K562 (cell line): ENCODE measurements around the gene HARS2. TPM values are rescaled to one million over a fixed set of nuclear protein-coding genes. Genes with fewer than 3 reads are reported as not detected.

Experiments
- ASH1L ChIP-seq: fragments of 450-650 bp; IDR thresholded peaks from 2 replicates; pipeline ENCODE4 v1.6.1; 2018; ENCODE audit warnings: borderline replicate concordance, mild to moderate bottlenecking, low read depth; ENCODE audit not compliant: partially characterized antibody
- CCNT2 ChIP-seq: IDR thresholded peaks from 2 replicates; pipeline ENCODE4 v1.6.1; 2011; ENCODE audit warnings: borderline replicate concordance, low read depth, mild to moderate bottlenecking, moderate library complexity, mixed read lengths, low read length; ENCODE audit not compliant: insufficient read length; ENCODE audit errors: extremely low read depth
- ELF1 ChIP-seq: fragments of 200-800 bp; sonication (Bioruptor generic); IDR thresholded peaks from 2 replicates; pipeline ENCODE4 v1.6.1; 2016; ENCODE audit warnings: missing genetic modification characterization, missing compliant biosample characterization
- ELF2 ChIP-seq: fragments of 250-450 bp; sonication (Bioruptor Pico); IDR thresholded peaks from 2 replicates; pipeline ENCODE4 v1.5.0; 2021; ENCODE audit warnings: mild to moderate bottlenecking
- KDM5B ChIP-seq: fragments of 200-600 bp; sonication (generic); IDR thresholded peaks from 2 replicates; pipeline ENCODE4 v1.6.1; 2012; ENCODE audit warnings: low read depth, mild to moderate bottlenecking, moderate library complexity, low read length, control low read depth, inconsistent platforms; ENCODE audit not compliant: insufficient replicate concordance
- MBD2 ChIP-seq: sonication (generic); IDR thresholded peaks from 2 replicates; pipeline ENCODE4 v1.6.1; 2016; ENCODE audit warnings: low read depth, borderline replicate concordance
- RCOR1 ChIP-seq, 2 experiments: IDR thresholded peaks; 2 replicates each; pipeline ENCODE4 v1.6.1; 2012; ENCODE audit warnings: low read depth in 2 of 2, low read length in 2 of 2, borderline replicate concordance in 1 of 2, improper control_type of control experiment in 1 of 2
- SIX5 ChIP-seq, 2 experiments: IDR thresholded peaks; 2 replicates each; pipeline ENCODE4 v1.6.1; 2011; ENCODE audit warnings: low read length in 2 of 2, borderline replicate concordance in 1 of 2, low read depth in 1 of 2, mild to moderate bottlenecking in 1 of 2, moderate library complexity in 1 of 2; ENCODE audit not compliant: insufficient read depth in 1 of 2
- SMAD1 ChIP-seq: fragments of 150-350 bp; IDR thresholded peaks from 2 replicates; pipeline ENCODE4 v1.6.1; 2014; ENCODE audit warnings: low read length, low read depth; ENCODE audit not compliant: partially characterized antibody
- SP2 ChIP-seq: IDR thresholded peaks from 2 replicates; pipeline ENCODE4 v1.6.1; 2011; ENCODE audit warnings: mild to moderate bottlenecking, low read depth, low read length, moderate library complexity; ENCODE audit not compliant: poor library complexity, severe bottlenecking; ENCODE audit errors: extremely low read depth
- SRF ChIP-seq, 2 experiments: fragments of 250-450, 450-650 bp in 1 of 2; sonication (Bioruptor Pico) in 1 of 2; sonication (generic) in 1 of 2; formaldehyde crosslinking; IDR thresholded peaks; 2 replicates each; pipeline versions ENCODE4 v1.5.0 to v1.5.1; 2020 to 2022; ENCODE audit warnings: mild to moderate bottlenecking in 1 of 2, missing genetic modification reagents in 1 of 2
- TBP ChIP-seq: optimal IDR thresholded peaks from 2 replicates; pipeline ENCODE3; 2011; ENCODE audit warnings: low read depth, low read length, improper control_type of control experiment
- TOE1 ChIP-seq, 2 experiments: fragments of 450-650 bp in 1 of 2; sonication (generic) in 1 of 2; formaldehyde crosslinking in 1 of 2; IDR thresholded peaks; 2 replicates each; pipeline versions ENCODE4 v1.7.1 to v1.8.0; 2016 to 2022; ENCODE audit warnings: borderline replicate concordance in 2 of 2, mild to moderate bottlenecking in 2 of 2, antibody characterized with exemption in 1 of 2, inconsistent platforms in 1 of 2, low read depth in 1 of 2, missing genetic modification reagents in 1 of 2, moderate library complexity in 1 of 2
- YY1 ChIP-seq, 3 experiments: IDR thresholded peaks; 2 replicates each; pipeline ENCODE4 v1.6.1; 2011; ENCODE audit warnings: low read length in 2 of 3, mild to moderate bottlenecking in 2 of 3, moderate library complexity in 2 of 3, borderline replicate concordance in 1 of 3, control low read depth in 1 of 3, low read depth in 1 of 3; ENCODE audit not compliant: insufficient read depth in 3 of 3, insufficient replicate concordance in 2 of 3, control insufficient read depth in 1 of 3, insufficient read length in 1 of 3; ENCODE audit errors: extremely low read depth in 1 of 3
- ZBTB7A ChIP-seq: IDR thresholded peaks from 2 replicates; pipeline ENCODE4 v1.6.1; 2011; ENCODE audit warnings: low read depth, mild to moderate bottlenecking, low read length, moderate library complexity, borderline replicate concordance; ENCODE audit not compliant: control insufficient read depth
- ZFP36 ChIP-seq: fragments of 150-350 bp; IDR thresholded peaks from 2 replicates; pipeline ENCODE4 v1.6.1; 2018; ENCODE audit warnings: low read length, low read depth; ENCODE audit not compliant: partially characterized antibody
- ZFX ChIP-seq: sonication (generic); formaldehyde crosslinking; IDR thresholded peaks from 2 replicates; pipeline ENCODE4 v1.8.0; 2022; ENCODE audit warnings: mild to moderate bottlenecking, missing genetic modification reagents, moderate library complexity
- polyA plus RNA-seq, 8 experiments: library from polyadenylated mRNA; depleted of rRNA in 4 of 8; stranded (reverse) in 5 of 8; unstranded in 3 of 8; fragments of >200 nt; fragmentation: Nextera tagmentation in 2 of 8; fragmentation: Illumina TruSeq in 1 of 8; extraction: Ambion mirVana in 2 of 8; extraction: Trizol in 1 of 8; gene quantifications; 2 replicates each; pipeline versions ENCODE4 v1.2.1 to v1.2.3, GENCODE V29; 2011 to 2014; ENCODE audit warnings: inconsistent platforms in 1 of 8, missing spikeins in 1 of 8
- total RNA-seq, 7 experiments: library from RNA; depleted of rRNA in 6 of 7; stranded (reverse); fragments of >200 nt in 6 of 7; fragmentation: Illumina TruSeq in 2 of 7; extraction: Trizol in 2 of 7; gene quantifications; 2 replicates each; pipeline versions ENCODE4 v1.2.1 to v1.2.3, GENCODE V29; 2011 to 2021; ENCODE audit warnings: low replicate concordance in 1 of 7
- TF ChIP-seq, protein P1 (sequence below): fragments of 450-650 bp; formaldehyde crosslinking; IDR thresholded peaks from 2 replicates; pipeline ENCODE4 v1.4.0; 2022; ENCODE audit warnings: missing genetic modification characterization
- TF ChIP-seq, protein P2 (sequence below): fragments of 450-650 bp; IDR thresholded peaks from 2 replicates; pipeline ENCODE4 v1.6.1; 2014; ENCODE audit warnings: low read depth, mild to moderate bottlenecking, moderate library complexity, borderline replicate concordance
- TF ChIP-seq, protein P3 (sequence below): fragments of 450-650 bp; IDR thresholded peaks from 2 replicates; pipeline ENCODE4 v1.6.1; 2016; ENCODE audit warnings: low read depth, mild to moderate bottlenecking, moderate library complexity

The HARS2 gene
- total and polyA plus RNA-seq, 9 of the 15 experiments (the other 6 are each of a cell fraction or from before 2014, with no cell fraction given): 8.5 to 41.6 (median 27.1) TPM

GRCh38 chr5:140700177-140701144 is 9.2 kb downstream of the HARS2 start, which contains the start of gene ZMAT2 (continued):
- TF ChIP-seq MBD2 (peak; percentile 97), SMAD1 (peak; percentile 84), RCOR1 (IDR thresholded peaks at IDR 0.05; ENCODE audit: borderline replicate concordance in 1 of 2, low read depth in 2 of 2, low read length in 2 of 2) (0 out of 4 replicates have a peak, but pooled peaks of 1 of the 2 experiments have one; percentile 10), ELF1 (tag) (peak; percentile 97), TOE1 (IDR thresholded peaks at IDR 0.05; ENCODE audit: borderline replicate concordance) (0 out of 2 replicates have a peak, but pooled peaks have one; percentile 21), TOE1 (CRISPR knock-in tag; IDR thresholded peaks at IDR 0.05; ENCODE audit: borderline replicate concordance, low read depth) (no peak), ZBTB7A (peak; percentile 37; the same call in 1 of the 2 replicates), ELF2 (CRISPR knock-in tag) (peak; percentile 100), ZFX (CRISPR knock-in tag) (peak; percentile 40), KDM5B (peak; percentile 79), SIX5 (IDR thresholded peaks at IDR 0.05; ENCODE audit: borderline replicate concordance in 1 of 2, insufficient read depth in 1 of 2, low read depth in 1 of 2, low read length in 2 of 2) (peak; percentile 43 to 49; a peak in 2 of 4 replicates), CCNT2 (no peak), YY1 (IDR thresholded peaks at IDR 0.05; ENCODE audit: borderline replicate concordance in 1 of 3, control insufficient read depth in 1 of 3, extremely low read depth in 1 of 3, insufficient read depth in 3 of 3, insufficient read length in 1 of 3, insufficient replicate concordance in 2 of 3, low read depth in 1 of 3, low read length in 2 of 3) (peak; percentile 78 to 97 (median 93)), SRF (CRISPR knock-in tag; IDR thresholded peaks at IDR 0.05) (peak in 1 of 2 experiments; percentile 63; a peak in 1 of 4 replicates), ASH1L (peak; percentile 65), ZFP36 (no peak), SP2 (peak; percentile 4), TBP (peak; percentile 92)
- TF ChIP-seq, protein P1, sequence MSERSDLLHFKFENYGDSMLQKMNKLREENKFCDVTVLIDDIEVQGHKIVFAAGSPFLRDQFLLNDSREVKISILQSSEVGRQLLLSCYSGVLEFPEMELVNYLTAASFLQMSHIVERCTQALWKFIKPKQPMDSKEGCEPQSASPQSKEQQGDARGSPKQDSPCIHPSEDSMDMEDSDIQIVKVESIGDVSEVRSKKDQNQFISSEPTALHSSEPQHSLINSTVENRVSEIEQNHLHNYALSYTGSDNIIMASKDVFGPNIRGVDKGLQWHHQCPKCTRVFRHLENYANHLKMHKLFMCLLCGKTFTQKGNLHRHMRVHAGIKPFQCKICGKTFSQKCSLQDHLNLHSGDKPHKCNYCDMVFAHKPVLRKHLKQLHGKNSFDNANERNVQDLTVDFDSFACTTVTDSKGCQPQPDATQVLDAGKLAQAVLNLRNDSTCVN (CRISPR knock-in tag): no peak
- TF ChIP-seq, protein P2, sequence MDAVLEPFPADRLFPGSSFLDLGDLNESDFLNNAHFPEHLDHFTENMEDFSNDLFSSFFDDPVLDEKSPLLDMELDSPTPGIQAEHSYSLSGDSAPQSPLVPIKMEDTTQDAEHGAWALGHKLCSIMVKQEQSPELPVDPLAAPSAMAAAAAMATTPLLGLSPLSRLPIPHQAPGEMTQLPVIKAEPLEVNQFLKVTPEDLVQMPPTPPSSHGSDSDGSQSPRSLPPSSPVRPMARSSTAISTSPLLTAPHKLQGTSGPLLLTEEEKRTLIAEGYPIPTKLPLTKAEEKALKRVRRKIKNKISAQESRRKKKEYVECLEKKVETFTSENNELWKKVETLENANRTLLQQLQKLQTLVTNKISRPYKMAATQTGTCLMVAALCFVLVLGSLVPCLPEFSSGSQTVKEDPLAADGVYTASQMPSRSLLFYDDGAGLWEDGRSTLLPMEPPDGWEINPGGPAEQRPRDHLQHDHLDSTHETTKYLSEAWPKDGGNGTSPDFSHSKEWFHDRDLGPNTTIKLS: peak; percentile 22; the same call in 1 of the 2 replicates
- TF ChIP-seq, protein P3, sequence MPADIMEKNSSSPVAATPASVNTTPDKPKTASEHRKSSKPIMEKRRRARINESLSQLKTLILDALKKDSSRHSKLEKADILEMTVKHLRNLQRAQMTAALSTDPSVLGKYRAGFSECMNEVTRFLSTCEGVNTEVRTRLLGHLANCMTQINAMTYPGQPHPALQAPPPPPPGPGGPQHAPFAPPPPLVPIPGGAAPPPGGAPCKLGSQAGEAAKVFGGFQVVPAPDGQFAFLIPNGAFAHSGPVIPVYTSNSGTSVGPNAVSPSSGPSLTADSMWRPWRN: peak; percentile 8; the same call in 1 of the 2 replicates
